Liver (tissue), 9 donors: ENCODE measurements around the gene CR1. TPM values are rescaled to one million over a fixed set of nuclear protein-coding genes. Genes with fewer than 3 reads are reported as not detected.

ENCODE experiments used
- DNase-seq: peaks from one replicate; pipeline ENCODE4 v3.0.0-alpha.2; 2017; ENCODE audit warnings: low spot score
- H3K27ac ChIP-seq, 2 donors: one replicate each; pipeline ENCODE4 v1.7.0; 2013; ENCODE audit warnings: inconsistent platforms in 2 of 2, low read length in 2 of 2, control low read depth in 1 of 2, low read depth in 1 of 2, mild to moderate bottlenecking in 1 of 2
- H3K27me3 ChIP-seq, 4 donors: one replicate each; pipeline versions ENCODE4 v1.6.1 to v1.7.0; 2013; ENCODE audit warnings: low read length in 3 of 4, inconsistent platforms in 1 of 4, mild to moderate bottlenecking in 1 of 4, moderate library complexity in 1 of 4; ENCODE audit not compliant: control insufficient read depth in 4 of 4, insufficient read depth in 4 of 4
- H3K36me3 ChIP-seq, 4 donors: one replicate each; pipeline versions ENCODE4 v1.6.1 to v1.7.0; 2013; ENCODE audit warnings: low read length in 3 of 4, mild to moderate bottlenecking in 3 of 4, low read depth in 1 of 4, moderate library complexity in 1 of 4; ENCODE audit not compliant: control insufficient read depth in 4 of 4, insufficient read depth in 3 of 4
- H3K4me1 ChIP-seq, 4 donors: one replicate each; pipeline versions ENCODE4 v1.6.1 to v1.7.0; 2013; ENCODE audit warnings: low read length in 3 of 4, mild to moderate bottlenecking in 3 of 4, moderate library complexity in 1 of 4; ENCODE audit not compliant: control insufficient read depth in 4 of 4, insufficient read depth in 4 of 4
- H3K4me3 ChIP-seq, 3 donors: one replicate each; pipeline versions ENCODE4 v1.6.1 to v1.7.0; 2013; ENCODE audit warnings: low read length in 3 of 3, control low read depth in 1 of 3, low read depth in 1 of 3, mild to moderate bottlenecking in 1 of 3
- H3K9ac ChIP-seq, 2 donors: one replicate each; pipeline ENCODE4 v1.7.0; 2013; ENCODE audit warnings: low read length in 2 of 2, mild to moderate bottlenecking in 2 of 2, moderate library complexity in 2 of 2, control low read depth in 1 of 2, low read depth in 1 of 2
- H3K9me3 ChIP-seq, 4 donors: one replicate each; pipeline versions ENCODE4 v1.6.1 to v1.7.0; 2013; ENCODE audit warnings: low read length in 3 of 4; ENCODE audit not compliant: control insufficient read depth in 4 of 4
- SP1 ChIP-seq: IDR thresholded peaks from 2 replicates; pipeline ENCODE4 v1.6.1; 2018; ENCODE audit warnings: antibody characterized with exemption, mild to moderate bottlenecking
- ZBTB33 ChIP-seq: IDR thresholded peaks from 2 replicates; pipeline ENCODE4 v1.6.1; 2016; ENCODE audit warnings: antibody characterized with exemption
- polyA plus RNA-seq, 2 donors: library from polyadenylated mRNA; stranded (reverse) in 1 of 2; unstranded in 1 of 2; fragments of 200-250 nt in 1 of 2; fragments of >200 nt in 1 of 2; fragmentation: Nextera tagmentation in 1 of 2; extraction: Ambion mirVana in 1 of 2; gene quantifications; one replicate each; pipeline versions ENCODE4 v1.2.1 to v1.2.3, GENCODE V29; 2013 to 2015
- total RNA-seq, 2 donors: library from RNA; depleted of rRNA; stranded (reverse); fragments of >200 nt; gene quantifications; one replicate each; pipeline ENCODE4 v1.2.3, GENCODE V29; 2014
- donor health status: healthy.
- donor health status: healthy.
- donor health status: healthy.
- donor health status: healthy.
- donor health status: healthy.

CR1 gene
- total and polyA plus RNA-seq, 4 donors = 0.78 to 16.7 (median 7.4) TPM

GRCh38 chr1:207691010-207691409 is 195.1 kb downstream of the CR1 start:
- Histone ChIP-seq H3K9me3 (no peaks in the 10 kb centered on the region), H3K4me1 (no peaks in the 10 kb centered on the region), H3K36me3 (no peaks in the 10 kb centered on the region), H3K4me3 (no peak overlapping the region), H3K27ac (no peak overlapping the region), H3K27me3 (no peaks in the 10 kb centered on the region), H3K9ac (no peak overlapping the region)
- no peak for DNase-seq
- TF ChIP-seq ZBTB33 = no peak
- no peak for TF ChIP-seq SP1

Other genes starting within 250 kb of the CR1 start
- 10 to 100 TPM; 11.0 to 27.6 TPM for gene CD55, start 174.5 kb upstream of the CR1 start, total RNA-seq
- 10 to 100 TPM; 11.9 to 13.3 TPM for gene CD55, start 174.5 kb upstream of the CR1 start, polyA plus RNA-seq
- under 1 TPM in 1 of 2 donors, not detected in 1; 0.14 TPM for gene CR2, start 41.8 kb upstream of the CR1 start, total RNA-seq
- gene CR2, start 41.8 kb upstream of the CR1 start, polyA plus RNA-seq = under 1 TPM; 0.05 to 0.36 TPM
- gene CR1L, start 149.0 kb downstream of the CR1 start, total RNA-seq = 10 to 100 TPM in 1 of 2 donors, under 1 TPM in 1; 0.33 to 30.9 TPM
- gene CR1L, start 149.0 kb downstream of the CR1 start, polyA plus RNA-seq = under 1 TPM; 0.18 to 0.50 TPM